GM12864 (cell line): ENCODE data around the gene HERC4.

Experiments
- DNase-seq: peaks from one replicate; pipeline ENCODE4 v3.0.0-alpha.2; 2011; ENCODE audit warnings: low read depth
- H3K4me3 ChIP-seq: 2 replicates; pipeline ENCODE4 v1.5.1; 2011; ENCODE audit warnings: mild to moderate bottlenecking, low read depth, low read length, control low read depth
- TF ChIP-seq, protein P1 (sequence below): IDR thresholded peaks from 2 replicates; pipeline ENCODE4 v1.5.1; 2011; ENCODE audit warnings: low read depth, mild to moderate bottlenecking, moderate library complexity, low read length, control low read depth, inconsistent platforms; ENCODE audit errors: missing control alignments

The HERC4 gene

DNA sequence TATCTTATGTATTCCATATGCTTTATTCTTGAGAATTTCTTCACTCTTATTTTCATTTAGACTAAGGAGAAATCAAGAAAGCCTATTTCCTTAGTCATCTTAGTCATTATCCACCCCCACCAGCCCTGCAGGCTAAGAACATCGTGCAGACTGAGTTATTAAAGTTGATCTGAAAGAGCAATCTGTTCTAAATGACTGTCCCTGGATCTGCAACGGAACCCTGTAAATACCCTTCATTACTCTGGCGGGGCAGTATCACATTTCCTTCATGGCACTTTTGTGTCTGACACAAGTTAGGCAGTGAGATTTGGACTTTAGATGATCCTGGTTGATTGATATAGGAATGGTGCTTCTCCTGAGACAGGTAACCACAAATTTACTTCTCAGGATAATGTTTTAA is 30.7 kb upstream of the HERC4 start:
- DNase-seq: no peak

GRCh38 chr10:68103901-68104300 is 28.8 kb upstream of the HERC4 start:
- no peak overlapping the region for H3K4me3 ChIP-seq
- DNase-seq: no peak
- TF ChIP-seq, protein P1, sequence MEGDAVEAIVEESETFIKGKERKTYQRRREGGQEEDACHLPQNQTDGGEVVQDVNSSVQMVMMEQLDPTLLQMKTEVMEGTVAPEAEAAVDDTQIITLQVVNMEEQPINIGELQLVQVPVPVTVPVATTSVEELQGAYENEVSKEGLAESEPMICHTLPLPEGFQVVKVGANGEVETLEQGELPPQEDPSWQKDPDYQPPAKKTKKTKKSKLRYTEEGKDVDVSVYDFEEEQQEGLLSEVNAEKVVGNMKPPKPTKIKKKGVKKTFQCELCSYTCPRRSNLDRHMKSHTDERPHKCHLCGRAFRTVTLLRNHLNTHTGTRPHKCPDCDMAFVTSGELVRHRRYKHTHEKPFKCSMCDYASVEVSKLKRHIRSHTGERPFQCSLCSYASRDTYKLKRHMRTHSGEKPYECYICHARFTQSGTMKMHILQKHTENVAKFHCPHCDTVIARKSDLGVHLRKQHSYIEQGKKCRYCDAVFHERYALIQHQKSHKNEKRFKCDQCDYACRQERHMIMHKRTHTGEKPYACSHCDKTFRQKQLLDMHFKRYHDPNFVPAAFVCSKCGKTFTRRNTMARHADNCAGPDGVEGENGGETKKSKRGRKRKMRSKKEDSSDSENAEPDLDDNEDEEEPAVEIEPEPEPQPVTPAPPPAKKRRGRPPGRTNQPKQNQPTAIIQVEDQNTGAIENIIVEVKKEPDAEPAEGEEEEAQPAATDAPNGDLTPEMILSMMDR: no peak

More for the DNA sequence above, 30.7 kb upstream of the HERC4 start:
- TF ChIP-seq, protein P1: no peak
- H3K4me3 ChIP-seq: no peak overlapping the region

DNA sequence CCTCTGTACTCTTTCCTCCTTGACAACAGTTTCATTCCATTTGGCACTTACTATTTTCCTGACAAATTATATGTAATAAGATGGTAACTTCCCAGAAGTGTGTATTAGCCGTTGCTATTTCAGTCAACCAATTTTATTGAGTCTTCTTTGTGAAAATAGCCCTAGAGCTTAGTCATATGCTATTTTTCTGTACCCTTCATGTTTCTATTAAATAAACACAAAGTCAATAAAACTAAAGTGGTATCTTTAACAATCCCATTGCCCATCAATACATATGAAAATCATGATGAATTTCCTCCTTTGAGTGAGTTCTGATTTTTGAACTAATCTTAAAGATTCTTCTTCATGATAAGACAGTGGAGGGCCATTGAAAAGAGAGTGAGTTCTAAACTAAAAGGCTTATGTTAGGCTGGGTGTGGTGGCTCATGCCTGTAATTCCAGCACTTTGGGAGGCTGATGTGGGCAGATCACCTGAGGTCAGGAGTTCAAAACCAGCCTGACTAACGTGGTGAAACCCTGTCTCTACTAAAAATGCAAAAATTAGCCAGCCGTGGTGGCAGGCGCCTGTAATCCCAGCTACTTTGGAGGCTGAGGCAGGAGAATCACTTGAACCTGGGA is 28.3 kb upstream of the HERC4 start:
- TF ChIP-seq, protein P1: no peak
- no peak for DNase-seq
- no peak overlapping the region for H3K4me3 ChIP-seq

GRCh38 chr10:68101066-68101465 is 26.0 kb upstream of the HERC4 start:
- no peak overlapping the region for H3K4me3 ChIP-seq
- no peak for DNase-seq
- TF ChIP-seq, protein P1: no peak

GRCh38 chr10:68099736-68100135 is 24.7 kb upstream of the HERC4 start:
- no peak overlapping the region for H3K4me3 ChIP-seq
- no peak for DNase-seq
- TF ChIP-seq, protein P1: no peak

DNA sequence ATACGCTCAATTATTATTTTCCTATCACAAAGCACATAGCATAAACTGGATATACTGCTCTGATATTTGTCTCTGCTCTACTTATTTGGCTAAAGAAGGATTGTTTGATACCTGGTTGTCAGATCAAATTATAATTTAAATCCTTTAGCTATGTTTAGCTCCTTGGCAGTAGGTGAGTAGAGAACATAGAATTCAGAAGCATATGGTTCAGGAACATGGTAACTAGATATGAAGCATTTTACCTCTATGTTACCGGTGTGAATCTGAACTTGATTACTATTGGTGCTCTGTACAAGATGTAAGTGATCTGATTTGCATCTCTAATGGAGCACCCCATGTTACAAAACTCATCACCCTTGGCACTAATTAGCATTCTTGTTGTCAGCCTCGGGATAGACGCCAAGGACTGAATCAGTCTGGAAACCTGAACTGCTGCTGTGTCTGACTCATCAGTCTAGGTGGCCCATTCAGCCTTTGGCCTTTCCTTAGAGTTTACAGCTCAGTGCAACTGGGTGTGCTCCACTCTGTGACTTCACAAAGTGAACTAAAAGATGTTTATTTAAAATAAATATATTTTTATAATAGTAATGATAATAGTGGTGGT is 21.9 kb upstream of the HERC4 start:
- DNase-seq: no peak
- H3K4me3 ChIP-seq: no peak overlapping the region
- TF ChIP-seq, protein P1: no peak

GRCh38 chr10:68095153-68095552 is 20.1 kb upstream of the HERC4 start:
- TF ChIP-seq, protein P1: no peak
- H3K4me3 ChIP-seq: no peak overlapping the region
- DNase-seq: no peak
